Measurements from ENCODE around the gene AKR1B1.
"Not testable (repeated sequence)": the region's sequence is repeated elsewhere in the genome, so short reads cannot be mapped to it uniquely, and the experiment has no call there.

The AKR1B1 gene

GRCh38 chr7:134458806-134459698 lies at the start of gene AKR1B1:
TSS of gene AKR1B1 (minus strand) at chr7:134459100. CDS start at chr7:134459062, 38 bp downstream.
- DNase-seq: peak; percentile 92

GRCh38 chr7:134505856-134506255 lies 47.0 kb upstream of the AKR1B1 start:
- no peak for DNase-seq

- DNase-seq: no peak
Measured at GRCh38 chr7:134504660-134505164, 45.8 kb upstream of the AKR1B1 start.

- no peak for DNase-seq
Measured at GRCh38 chr7:134502463-134503371, 43.8 kb upstream of the AKR1B1 start.

- no peak for DNase-seq
Measured at GRCh38 chr7:134500982-134501381, 42.1 kb upstream of the AKR1B1 start.

GRCh38 chr7:134500406-134500805 lies 41.5 kb upstream of the AKR1B1 start:
- DNase-seq: no peak

- no peak for DNase-seq
Measured at GRCh38 chr7:134495546-134495945, 36.6 kb upstream of the AKR1B1 start.

- DNase-seq: no peak
Measured at GRCh38 chr7:134493091-134493490, 34.2 kb upstream of the AKR1B1 start.

- not testable (repeated sequence) for DNase-seq
Measured at GRCh38 chr7:134487721-134488120, 28.8 kb upstream of the AKR1B1 start.

- no peak for DNase-seq
Measured at GRCh38 chr7:134485203-134485602, 26.3 kb upstream of the AKR1B1 start.

- DNase-seq: no peak
Measured at GRCh38 chr7:134483296-134483695, 24.4 kb upstream of the AKR1B1 start.

GRCh38 chr7:134482858-134483257 lies 24.0 kb upstream of the AKR1B1 start:
- no peak for DNase-seq

- DNase-seq: no peak
Measured at GRCh38 chr7:134481167-134481566, 22.3 kb upstream of the AKR1B1 start.

GRCh38 chr7:134480730-134481129 lies 21.8 kb upstream of the AKR1B1 start:
- no peak for DNase-seq

GRCh38 chr7:134480202-134480601 lies 21.3 kb upstream of the AKR1B1 start:
- no peak for DNase-seq

GRCh38 chr7:134478707-134479106 lies 19.8 kb upstream of the AKR1B1 start:
- DNase-seq: no peak

GRCh38 chr7:134477954-134478353 lies 19.1 kb upstream of the AKR1B1 start:
- no peak for DNase-seq

GRCh38 chr7:134476044-134476443 lies 17.1 kb upstream of the AKR1B1 start:
- no peak for DNase-seq

GRCh38 chr7:134474828-134475227 lies 15.9 kb upstream of the AKR1B1 start:
- DNase-seq: no peak

- no peak for DNase-seq
Measured at GRCh38 chr7:134473861-134474291, 15.0 kb upstream of the AKR1B1 start.

- DNase-seq: no peak
Measured at GRCh38 chr7:134472572-134473244, 13.8 kb upstream of the AKR1B1 start.

- no peak for DNase-seq
Measured at GRCh38 chr7:134470864-134471263, 12.0 kb upstream of the AKR1B1 start.

GRCh38 chr7:134469622-134470021 lies 10.7 kb upstream of the AKR1B1 start:
- DNase-seq: no peak
